Left kidney (tissue), 2 donors: ENCODE results near the gene OSBPL3. TPM values are rescaled to one million over a fixed set of nuclear protein-coding genes. Genes with fewer than 3 reads are reported as not detected.
"Not testable (repeated sequence)": the region's sequence is repeated elsewhere in the genome, so short reads cannot be mapped to it uniquely, and the experiment has no call there.

Experiments
- DNase-seq: peaks from one replicate; pipeline ENCODE4 v3.0.0-alpha.2; 2013
- polyA plus RNA-seq: library from polyadenylated mRNA; unstranded; fragments of 120-200 nt; gene quantifications from one replicate; pipeline ENCODE4 v1.2.1, GENCODE V29; 2013; ENCODE audit not compliant: insufficient read length

The OSBPL3 gene
- polyA plus RNA-seq, 1 donor, result 27.6 TPM

DNA sequence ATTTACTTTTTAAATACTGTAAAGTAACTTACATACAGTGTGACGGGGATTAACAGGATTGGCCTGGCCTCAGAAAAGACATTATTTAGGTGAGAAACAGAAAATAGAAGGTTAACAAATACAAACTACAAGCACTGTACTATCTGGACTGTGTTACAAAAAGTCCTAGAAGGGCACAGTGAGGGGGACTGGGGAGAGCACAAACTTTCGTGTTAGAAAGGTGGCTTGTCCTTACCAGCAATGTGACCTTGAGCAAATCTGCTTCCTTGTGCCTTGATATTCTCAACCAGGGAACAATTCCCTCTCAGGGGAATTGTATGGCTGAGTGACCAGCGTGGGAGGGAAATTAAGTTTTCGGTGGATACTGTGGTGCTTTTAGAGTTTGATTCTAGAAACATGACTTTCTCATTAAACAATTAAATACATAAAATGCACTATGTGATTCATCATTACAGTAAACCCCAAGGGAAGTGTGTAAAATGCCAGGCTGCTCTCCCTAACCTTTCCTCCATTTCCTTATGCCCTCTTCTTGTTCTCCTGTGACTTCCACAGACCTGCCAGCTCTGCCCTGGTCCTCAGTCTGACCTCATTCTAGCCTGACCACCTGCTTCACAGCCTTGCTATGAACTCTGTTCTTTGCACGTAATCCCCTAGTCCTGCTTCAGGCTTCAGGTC is 57.7 kb downstream of the OSBPL3 start:
- DNase-seq, result no peak

DNA sequence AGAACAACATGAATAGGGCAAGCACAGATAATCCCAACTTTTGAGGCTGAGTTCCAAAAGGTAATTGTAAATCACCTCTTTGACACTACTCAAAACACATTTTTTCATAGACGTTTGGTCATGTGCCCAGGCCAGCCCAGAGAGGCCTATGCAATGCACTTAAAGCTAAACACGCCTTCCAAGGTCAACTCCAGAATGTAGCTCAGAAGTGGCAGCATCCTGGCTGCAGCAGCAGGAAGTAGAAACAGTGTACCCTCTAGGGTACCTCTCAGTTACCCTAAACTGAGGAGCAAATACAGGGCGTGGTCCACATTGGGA is 58.7 kb downstream of the OSBPL3 start:
- DNase-seq, result no peak

DNA sequence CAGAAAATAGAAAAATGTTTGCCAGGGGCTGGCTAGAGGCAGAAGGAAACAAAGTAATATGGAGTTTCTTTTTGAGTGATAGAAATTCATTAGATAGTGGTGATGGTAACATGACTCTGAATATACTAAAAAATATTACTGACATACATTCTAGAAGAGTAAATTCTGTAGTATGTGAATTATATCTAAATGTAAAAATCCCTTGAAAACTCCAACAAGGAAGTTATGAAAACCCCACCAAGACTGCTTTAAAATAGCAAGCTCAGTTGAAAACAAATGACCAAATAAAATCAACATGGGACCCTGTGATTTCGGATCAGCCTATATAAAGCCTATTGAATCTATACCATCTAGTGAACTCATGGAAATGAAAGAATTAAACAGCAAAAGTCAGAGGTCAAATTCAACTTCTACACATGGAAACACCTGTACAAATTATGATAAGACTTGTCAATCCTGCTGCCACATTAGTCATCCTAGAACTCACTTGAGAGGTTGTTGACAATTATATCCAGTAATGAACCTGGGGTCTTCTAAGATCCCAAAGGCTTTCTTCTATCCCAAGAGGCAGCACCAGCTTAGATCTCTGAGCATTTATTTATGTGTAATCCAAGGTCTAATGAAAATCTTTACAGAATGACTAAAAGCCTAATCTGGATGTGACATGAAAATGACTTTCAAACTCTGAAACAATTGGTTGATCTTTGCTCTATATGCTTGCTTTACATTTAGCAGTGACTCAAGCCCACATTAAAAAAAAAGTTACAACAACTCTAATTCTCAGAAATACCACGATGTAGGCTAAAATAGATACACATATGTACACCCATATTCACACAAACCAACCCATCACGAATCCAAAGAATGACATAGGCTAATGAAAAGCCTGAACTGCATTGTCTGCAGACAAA is 59.3 kb downstream of the OSBPL3 start:
- no peak for DNase-seq

DNA sequence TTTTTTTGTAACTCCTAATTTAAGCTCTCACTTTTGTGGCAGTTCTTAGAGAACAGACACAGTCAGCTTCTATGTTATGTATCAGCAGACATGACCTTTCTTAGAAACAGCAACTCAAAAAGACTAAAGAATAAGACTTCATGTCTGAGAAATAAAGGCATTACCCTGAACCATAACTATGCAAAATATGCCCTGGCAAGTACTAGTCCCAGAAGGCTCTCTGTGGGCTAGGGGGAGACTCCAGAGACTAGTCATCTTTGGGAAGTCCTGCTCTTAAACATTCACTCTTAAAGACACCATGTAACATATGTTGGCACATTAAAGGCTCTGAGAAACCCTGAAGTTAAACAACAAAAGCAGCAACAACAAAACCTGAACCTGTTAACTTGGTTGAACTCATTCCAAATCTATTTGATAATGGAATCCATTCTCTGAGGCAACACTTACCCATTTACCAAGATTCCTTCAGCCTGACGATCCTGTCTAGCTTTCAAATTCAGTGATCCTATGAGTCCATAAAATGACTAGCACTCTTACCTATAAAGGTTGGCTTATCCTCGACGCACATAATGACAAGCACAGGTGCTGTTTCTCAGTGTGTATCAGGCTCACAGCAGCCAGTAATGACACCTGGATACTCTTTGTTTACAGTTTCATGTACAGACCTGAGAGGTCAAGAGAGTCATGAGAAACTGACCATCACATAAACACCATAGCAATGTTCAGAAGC is 62.3 kb downstream of the OSBPL3 start:
- DNase-seq, result no peak

DNA sequence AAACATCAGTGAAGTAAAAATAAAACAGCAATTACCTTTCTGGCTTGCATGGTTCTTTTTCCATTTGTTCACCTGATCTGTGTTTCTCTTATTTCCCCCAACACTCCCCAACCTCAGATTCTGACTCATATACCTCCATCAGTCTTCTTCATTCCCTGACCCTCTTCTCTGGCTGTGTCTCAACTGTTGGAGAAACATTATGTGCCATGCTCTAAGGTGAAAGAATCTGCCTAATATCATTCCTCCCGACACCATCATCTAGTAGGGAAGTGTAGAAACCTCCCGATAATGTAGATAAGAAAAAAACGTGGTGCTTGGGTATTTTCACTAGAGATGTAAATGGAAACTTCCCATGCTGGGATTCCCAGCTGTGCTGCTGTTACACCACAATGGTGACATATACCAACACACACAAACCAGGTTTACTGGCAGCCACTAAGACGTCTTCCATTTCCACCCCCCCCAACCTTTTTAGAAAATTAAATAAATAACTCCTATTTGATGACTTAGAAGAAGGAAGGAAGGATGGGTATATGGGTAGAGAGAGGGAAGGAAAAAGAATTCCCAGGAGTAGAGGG is 63.4 kb downstream of the OSBPL3 start:
- no peak for DNase-seq

DNA sequence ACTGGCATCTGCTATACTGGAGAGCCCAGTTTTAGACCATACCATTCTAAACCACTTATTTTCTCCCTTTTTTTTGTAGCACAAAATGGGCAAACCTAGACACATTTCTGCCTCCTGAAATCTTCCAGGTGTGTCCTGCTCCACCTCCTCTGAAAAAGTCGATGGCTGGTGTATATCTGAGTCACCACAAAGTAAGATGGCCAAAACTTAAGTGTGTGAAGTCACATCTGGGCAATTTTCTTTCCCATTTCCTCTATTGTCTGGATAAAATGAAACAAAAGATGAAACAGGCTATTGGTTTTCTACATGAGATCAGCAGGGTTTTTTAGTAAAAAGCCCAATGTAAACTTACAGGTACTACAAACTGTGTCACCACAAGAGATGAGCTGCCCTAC is 65.5 kb downstream of the OSBPL3 start:
- no peak for DNase-seq

DNA sequence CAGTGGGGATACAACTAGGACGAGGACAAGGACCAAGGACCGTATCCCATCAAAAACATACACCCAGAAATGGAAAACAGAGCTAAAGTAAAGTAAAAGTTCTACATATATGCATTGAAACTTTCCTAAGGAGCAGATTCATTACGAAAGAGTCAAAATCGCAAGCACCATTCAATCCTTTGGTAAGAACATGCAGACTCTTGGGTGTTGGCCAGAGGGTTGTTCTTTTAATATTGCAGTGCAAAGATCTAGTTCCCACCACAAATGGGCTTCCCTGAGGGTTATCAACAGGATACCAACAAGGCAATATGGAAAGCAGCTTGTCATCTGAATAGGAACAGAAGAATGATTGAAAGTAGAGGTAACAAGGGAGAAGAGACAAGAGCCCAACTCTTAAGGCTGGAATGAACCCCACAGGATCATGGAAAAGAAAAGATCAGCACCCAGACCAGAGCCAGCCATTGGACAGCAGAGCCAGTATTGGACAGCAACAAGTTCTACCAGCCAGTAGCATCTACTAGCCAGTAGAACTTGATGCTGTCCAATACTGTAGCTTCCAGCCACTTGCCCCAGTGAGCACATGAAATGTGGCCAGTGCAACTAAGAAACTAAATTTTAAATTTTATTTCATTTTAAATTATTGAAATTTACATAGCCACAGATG is 66.0 kb downstream of the OSBPL3 start:
- no peak for DNase-seq

DNA sequence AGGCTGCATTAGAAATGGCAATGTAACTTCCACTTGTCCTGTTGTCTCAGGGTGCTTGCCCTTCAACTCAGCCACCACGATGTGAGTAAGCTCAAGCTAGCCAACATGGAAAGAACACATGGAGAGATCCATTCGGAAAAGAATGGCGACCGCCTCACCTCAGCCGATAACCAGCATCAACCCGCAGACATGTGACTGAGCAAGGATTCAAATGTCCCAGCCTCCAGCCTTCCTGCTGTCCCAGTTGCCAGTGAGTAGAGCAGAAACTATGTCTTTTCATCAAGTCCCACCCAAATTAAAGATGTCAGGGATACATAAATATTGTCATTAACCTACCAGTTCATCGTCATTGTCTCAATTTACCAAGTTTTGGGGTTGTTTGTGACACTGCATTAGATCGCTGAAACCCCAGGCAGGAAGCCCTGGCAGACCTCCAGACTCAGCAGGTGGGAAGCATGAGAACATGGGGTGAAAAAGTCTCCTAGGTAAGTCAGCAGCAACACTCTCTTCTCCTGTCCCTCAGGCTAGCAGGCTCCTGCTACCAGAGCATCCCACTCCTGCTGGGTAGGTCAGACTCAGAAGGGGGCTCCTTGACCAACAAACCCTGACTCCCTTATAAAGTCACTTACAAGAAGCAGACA is 67.0 kb downstream of the OSBPL3 start:
- no peak for DNase-seq

DNA sequence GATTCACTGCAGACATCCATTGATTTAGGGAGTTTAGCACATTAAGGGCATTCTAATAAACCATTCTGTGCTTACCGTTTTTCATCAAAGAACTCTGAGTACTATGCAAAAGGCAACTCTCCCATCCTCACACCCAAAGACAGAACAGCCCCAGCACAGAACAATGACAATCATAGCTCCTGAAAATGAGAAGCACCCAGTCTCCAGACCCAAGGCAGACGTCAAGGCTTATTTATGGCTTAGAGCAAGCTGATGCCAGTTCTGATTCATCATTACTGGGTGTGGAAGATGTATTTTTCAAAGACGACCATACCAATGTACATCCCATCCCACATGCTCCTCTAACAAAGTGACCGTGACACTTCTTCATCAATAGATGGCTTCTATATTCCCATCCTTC is 67.6 kb downstream of the OSBPL3 start:
- DNase-seq, result no peak

DNA sequence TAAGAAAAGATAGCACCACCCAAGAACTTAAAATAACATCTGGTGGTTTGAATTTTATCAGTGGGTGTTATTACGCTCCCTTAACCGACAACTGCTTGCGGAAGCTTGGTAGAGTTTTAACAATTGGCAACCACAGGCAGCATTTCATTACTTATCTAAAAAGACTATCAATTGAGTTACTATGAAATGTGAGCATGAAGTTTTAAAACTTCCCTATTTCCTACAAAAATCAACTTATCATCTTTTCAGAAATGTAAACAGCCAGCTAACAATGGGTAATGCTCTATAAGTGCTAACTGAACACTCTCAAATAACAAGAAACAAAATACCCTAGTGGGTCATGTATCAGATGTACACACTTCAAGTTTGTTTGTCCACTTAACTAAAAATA is 68.8 kb downstream of the OSBPL3 start:
- no peak for DNase-seq

DNA sequence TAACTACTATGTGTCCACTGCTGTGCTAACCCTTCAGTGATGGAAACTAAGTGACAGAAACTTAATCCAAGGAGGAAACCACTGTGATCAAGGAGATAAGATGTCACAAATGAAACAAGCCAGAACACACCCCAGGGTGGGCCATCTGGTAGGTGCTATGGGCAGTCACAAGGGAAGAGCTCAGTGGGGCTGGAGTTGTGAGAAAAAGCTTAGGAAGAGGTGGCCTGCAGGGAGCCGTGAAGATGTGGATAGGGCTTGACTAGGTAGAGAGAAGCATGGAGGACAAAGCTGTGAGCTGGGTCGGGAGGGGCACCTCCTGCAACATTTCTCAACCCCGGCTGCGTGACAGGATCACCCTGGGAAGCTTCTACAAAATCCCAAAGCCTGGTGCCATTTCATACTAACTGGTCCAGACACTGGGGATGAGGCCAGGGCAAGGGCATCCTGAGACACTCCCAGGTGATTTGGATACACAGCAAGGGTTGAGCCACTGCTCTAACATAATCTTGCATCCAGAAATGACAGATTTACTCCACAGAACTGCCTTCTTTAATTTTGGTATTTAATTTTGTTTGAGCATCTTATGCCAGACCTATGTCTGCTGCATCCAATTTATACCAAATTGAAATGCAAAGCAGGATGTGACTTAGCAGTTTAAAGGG is 69.3 kb downstream of the OSBPL3 start:
- no peak for DNase-seq

DNA sequence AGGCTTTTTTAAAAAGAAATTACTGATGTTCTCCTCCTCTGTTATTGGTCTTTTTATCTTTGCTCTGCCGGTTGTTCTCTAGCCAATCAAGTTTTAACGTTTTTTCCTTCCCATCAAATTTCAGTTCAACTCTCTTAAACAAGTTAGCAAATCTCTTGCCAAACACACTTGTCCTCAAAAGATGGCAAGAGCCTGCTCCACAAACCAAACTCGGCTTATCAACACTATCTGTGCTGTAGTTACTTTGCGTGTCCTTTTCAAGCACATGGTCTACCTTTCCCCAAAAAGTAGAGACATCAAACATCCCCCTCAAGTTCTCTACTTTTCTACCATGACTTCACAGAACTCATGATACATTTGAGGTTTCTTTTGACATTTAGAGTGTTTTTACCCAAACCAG is 71.3 kb downstream of the OSBPL3 start:
- DNase-seq, result no peak

DNA sequence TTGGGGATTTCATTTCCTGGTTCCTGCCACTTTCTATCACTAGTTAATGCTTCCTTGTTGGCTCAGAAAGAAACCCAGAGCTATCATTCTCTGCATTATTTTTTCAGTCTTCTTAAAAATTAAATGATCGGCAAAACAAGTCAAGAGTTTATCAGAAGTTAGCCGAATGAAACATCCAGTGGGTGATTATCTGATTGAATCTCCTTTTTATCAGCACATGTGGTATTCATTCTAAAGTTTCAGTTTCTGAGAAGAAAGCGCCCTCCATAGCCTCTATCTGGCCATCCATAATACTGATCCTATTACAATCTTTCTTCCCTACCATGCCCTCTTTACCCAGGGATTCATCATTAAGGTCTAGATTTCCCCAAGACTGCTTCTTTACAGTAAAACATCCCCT is 71.8 kb downstream of the OSBPL3 start:
- DNase-seq, result no peak

DNA sequence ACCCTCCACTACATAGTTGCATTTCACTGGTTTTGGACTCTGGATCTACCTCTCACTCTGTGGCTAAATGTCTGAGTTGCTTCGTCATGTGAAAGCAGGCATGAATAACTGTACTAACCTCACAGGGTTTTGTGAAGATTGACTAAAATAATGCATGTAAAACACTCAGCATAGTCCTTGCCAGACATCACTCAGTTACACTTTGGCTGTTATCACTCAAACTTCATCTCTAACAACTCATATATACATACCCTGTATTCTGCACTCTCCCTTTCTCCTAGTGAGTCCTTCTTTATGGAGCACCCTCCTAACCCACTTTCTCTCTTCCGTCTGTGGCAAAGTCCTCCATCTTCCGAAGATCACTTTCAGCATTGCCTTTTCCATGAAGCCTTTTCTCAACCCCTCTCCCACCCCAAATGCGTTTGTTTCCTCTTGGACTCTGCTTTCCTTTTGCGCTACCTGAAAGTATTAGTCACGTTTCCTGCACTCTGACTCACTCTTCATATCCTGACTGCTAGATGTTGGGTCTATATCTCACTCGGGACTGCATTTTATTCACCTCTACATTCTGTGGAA is 72.6 kb downstream of the OSBPL3 start:
- no peak for DNase-seq

DNA sequence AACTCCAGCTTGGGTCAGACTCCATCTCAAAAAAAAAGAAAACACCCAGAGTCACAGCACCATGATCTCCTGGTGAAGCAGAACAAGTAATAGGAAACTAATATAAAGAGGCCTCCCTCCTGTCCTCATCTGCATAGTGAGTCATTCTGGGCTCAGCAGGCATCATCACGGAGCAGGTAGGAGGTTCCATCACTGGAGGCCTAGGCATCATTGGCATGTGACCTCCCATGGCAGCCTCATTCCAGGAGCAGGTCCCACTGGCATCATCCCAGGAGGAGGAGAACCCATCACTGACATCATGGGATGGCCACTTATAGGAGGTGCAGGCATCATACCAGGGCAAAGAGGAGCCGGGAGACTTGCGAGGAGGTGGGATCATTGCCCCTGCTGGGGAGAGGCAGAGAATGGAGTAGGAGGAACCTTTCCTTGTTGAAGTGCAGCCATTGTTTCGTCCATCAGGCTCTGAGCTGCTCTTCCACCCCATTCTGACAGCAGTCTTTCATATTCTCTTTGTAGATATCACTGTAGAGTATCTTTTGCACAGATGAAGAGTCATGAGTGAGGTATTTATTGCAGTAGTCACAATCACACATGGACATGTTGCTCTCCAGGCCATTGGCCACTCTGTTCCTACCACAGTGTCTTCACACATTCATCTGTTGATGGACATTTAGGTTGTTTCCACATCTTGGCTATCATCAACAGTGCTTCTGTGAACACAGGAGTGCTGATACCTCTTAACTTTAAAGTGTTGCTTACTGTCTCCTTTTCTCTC is 73.8 kb downstream of the OSBPL3 start:
- no peak for DNase-seq

DNA sequence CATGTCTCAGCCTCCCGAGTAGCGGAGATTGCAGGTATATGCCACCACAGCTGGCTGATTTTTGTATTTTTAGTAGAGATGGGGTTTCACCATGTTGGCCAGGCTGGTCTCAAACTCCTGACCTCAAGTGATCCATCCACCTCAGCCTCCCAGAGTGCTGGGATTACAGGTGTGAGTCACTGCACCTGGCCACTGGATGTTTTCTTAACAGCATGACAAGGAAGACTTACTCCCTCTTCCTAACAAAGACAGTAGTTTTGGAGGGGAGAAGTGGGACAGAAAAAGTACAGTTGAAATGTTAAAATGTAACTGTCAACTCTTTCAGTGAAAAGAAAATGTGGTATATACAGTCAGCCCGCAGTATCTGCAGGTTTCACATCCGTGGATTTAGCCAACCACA is 76.0 kb downstream of the OSBPL3 start:
- DNase-seq, result not testable (repeated sequence)

DNA sequence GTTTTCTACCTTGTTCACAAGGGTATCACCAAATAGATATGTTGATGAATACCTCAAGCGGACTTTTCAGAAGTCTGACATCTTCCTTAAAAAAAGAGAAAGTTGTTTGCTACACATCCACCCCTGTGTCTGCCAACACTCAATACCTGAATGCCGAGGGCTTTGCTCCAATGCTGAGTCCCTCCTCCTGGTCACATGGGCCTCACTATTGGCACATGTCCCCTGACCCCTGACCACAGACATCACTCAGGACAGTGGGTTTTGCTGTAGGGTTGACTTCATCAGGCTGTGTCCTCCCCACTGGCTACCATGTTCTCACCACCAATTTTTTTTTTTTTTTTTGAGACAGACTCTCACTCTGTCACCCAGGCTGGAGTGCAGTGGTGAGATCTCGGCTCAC is 76.4 kb downstream of the OSBPL3 start:
- no peak for DNase-seq

DNA sequence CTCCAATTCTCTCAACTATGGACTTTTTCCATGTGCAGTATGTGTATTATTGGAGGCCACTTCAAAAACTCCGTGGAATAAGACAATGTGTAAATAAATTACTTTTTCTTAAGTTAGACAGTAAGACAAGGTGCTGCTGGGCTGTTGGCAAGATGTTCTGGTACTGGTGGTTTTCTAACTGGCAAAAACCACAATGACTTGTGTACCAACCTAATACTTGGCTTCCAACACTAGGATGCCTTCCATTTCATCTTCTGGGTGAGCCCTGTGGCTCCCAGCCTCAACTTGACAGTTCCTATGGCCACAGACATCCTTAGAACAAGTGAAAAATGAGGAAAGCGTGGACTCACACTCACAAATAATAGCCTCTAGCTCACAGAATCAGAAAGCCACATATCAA is 77.0 kb downstream of the OSBPL3 start:
- no peak for DNase-seq

DNA sequence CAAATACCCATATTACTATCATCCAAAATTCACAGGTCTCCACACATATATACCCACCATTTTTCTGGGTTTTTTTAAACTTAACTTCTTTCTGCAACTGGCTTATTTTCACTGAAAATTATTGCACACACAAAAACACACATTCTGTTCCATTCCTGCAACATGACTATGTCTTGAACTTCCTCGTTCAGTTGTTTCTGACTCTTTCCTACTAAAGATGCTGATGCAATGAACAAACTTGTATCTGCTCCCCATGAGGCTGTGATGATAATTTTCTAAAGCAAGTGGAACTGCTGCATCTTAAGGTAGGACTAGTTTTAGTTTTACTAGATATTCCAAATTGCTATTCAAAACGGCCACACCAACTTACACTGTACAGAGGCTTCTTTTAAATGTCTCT is 77.7 kb downstream of the OSBPL3 start:
- DNase-seq, result no peak

DNA sequence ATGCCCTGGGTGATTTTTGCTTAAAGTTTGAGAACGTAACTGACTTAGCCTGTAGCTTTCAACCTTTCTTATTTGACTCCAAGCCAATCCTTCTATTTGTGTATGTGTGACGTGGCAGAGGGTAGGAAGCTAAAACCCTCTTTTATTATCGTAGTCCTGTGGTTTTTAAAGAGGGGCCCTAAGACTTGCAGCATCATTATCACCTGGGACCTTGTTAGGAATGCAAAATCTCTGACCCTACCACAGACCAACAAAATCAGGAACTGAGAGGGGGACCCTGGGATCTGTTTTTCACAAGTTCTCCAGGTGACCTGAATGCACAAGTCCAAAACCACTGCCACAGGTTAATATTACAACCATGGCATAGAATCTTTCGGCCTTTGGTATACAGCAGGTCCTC is 80.1 kb downstream of the OSBPL3 start:
- no peak for DNase-seq
